Measurements from ENCODE around the gene PRKCD. TPM values are rescaled to one million over a fixed set of nuclear protein-coding genes. Genes with fewer than 3 reads are reported as not detected.
A peak's percentile ranks its signal among the peaks of the same experiment; 100 is the strongest.

PRKCD gene
- total RNA-seq, 1 donor from 2014 or later: 21.2 TPM

DNA sequence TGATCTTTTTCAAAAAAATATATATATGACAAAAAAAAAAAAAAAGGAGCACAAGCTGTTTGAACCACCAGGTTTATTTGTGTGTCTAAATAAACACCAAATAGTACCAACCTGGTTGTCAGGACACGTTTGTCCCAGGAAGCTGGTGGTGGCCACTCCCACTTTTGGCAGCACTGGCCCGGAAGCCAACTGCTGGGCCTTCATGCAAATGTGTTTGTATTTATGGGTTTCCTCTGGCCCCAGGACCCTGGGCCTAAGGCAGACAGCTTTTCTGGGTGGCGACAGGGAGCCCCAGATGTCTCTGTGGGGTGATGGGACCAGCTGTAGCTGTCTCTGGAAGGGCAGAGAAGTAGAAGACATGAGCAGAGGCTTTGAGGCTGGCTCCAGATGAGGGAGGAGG, 31.6 kb downstream of the PRKCD start:
- ATAC-seq: no peak

DNA sequence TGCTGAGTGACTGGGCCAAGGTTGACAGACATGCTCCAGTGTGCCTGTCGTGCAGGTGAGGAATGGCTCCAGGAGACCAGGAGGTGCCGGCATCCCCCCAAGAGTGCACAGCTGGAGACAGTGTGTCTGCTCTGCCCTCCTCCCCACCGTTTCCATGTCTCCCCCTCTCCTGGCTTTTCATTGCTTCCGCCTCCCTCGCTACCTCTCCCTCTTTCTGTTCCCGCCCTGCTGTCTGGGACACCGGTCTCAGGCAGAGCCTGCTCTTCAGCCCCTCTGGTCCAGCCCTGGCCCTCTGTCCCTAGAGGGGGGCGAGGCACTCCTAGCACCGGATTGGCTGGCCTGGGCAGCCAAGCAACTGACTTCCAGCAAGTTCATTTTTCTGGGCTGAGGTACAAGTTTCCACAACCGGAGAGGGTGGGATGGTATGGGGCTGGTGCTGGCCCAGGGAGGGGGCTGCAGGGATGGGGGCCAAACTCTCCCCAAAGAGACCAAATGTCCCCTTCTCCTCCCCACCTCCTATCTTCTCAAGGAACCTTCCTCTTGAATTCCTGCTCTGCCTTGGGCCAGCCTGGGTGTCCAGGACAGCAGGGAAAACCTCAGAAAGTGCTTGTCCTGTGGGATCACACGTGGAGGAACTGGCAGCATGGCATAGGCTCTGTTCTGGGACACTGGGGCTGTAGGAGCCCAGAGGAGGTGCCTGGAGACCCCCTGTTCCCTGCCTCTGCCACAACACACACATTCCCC, 32.6 kb downstream of the PRKCD start:
- ATAC-seq: no peak

DNA sequence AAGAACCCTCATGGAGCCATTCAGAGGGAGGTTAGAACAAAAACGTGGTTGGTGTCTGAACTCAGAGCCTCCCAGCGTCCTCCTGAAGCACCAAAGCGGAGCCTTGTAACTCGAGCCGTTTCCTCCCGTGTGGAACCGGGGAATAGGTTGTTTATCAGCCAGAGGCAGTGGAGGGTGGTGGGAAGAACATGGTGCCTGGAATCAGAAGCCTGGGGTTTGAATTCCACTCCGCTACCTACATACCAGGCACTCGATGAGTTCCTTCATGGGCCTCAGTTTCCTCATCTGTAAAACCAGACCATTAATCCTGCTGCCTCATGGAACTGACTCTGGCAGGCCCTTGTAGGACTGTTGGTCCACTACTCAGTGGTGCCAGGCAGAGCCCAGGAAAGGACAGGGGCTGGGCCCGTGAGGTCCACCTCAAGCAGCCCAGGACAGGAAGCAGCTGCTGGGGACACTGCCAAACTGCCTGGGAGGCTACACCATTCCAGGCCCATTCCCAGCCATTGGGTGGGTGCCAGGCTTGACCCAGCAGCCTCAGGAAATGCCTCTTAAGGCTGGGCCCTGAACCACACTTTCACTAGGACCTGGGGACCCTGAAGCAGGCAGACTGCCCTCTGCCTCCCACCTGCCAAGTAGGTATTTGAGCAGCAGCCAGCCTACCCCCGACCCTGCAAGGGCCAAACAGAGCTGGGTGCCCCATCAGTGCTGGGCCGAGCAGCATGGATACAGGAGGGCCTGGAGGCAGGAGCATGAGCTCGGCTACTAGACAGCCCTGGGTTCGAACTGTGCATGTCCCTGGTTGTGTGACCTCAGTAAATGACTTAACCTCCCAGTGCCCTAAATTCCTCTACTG, 33.4 kb downstream of the PRKCD start:
- ATAC-seq: peak; percentile 4

DNA sequence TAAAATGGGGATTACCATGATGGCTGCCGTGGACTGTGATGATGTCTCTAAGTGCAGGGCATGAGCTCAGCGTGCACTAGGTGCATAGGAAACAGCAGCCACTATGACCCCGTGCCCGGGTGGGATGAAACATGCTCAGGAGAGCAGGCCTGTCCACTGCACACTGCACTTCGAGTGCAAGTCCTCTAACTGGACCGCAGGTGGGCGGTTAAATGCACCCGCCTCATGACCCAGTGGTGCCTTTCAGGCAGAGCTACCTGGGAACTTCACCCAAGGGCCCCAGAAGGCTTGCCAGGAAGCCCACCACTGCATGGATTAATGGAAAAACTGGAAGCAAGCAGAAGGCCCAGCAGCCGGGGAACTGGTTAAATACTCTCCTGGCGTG, 34.0 kb downstream of the PRKCD start:
- no peak for ATAC-seq

DNA sequence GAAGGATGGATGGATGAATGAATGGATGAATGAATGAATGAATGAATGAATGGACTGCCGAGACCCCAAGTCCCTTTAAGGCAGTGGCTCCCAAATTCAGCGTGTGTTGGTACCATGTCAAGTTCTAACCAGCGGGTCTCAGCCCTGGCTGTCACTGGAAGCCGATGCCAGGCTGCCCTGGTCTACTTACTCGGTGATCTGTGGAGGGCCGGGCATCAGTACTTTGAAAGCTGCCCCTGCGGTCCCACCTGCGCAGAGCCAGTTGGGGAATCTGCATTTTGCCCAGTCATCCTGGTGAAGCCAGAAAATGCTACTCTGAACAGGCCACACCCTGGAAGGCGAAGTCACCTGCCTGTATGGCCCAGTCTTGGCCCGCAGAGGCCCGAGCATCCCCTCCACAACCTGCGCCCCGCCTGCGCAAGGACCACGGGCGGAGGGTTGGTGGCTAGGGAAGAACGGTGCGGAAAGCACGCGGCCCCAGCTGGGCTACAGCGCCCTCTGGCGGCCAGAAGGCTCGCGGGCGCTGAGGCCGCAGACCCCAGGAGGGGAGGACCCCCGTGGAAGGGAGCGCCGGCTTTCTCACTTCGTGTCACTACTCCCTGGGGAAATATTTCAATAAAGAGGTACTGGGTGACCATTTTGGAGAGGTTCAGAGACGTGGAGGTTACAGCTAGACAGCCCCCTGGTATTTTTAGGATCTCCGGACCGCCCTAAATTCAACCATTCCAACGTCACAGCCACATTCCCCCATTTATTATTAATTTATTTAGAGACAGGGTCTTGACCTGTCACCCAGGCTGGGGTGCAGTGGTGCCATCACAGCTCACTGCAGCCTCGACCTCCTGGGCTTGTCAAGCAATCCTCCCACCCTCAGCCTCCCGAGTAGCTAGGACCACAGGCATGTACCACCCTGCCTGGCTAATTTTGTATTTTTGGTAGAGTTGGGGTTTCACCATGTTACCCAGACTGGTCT, 34.9 kb downstream of the PRKCD start:
- peak; percentile 63 for ATAC-seq

DNA sequence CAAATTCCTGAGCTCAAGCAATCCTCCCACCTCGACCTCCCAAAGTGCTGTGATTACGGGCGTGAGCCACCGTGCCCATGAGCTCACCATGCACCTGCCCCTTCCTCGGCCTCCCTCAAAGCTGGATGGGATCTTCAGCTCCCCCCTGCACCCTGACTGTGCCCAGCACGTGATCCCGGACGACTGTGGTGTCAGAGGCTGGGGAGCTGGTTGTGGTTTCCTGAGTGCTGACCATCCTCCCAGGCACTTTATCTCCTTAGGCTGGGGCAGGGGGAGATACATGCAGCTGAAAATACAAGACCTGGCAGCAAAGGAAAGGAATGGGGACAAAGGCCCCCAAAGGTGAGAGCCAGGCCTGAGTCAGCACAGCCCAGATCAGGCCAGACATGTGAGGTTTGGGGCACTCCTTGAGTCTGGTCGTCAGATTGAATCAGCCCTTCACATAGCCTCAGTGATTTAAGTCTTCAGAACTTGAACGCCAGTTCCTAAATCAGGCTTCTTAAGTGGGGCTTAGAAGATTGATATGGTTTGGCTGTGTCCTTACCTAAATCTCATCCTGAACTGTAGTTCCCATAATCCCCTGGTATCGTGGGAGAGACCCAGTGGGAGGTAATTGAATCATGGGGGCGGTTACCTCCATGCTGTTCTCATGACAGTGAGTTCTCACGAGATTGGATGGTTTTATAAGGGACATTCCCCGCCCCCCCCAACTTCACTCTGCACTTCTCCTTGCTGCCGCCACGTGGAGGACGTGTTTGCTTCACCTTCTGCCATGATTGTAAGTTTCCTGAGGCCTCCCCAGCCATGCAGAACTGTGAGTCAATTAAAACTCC, 35.8 kb downstream of the PRKCD start:
- peak; percentile 19 for ATAC-seq

DNA sequence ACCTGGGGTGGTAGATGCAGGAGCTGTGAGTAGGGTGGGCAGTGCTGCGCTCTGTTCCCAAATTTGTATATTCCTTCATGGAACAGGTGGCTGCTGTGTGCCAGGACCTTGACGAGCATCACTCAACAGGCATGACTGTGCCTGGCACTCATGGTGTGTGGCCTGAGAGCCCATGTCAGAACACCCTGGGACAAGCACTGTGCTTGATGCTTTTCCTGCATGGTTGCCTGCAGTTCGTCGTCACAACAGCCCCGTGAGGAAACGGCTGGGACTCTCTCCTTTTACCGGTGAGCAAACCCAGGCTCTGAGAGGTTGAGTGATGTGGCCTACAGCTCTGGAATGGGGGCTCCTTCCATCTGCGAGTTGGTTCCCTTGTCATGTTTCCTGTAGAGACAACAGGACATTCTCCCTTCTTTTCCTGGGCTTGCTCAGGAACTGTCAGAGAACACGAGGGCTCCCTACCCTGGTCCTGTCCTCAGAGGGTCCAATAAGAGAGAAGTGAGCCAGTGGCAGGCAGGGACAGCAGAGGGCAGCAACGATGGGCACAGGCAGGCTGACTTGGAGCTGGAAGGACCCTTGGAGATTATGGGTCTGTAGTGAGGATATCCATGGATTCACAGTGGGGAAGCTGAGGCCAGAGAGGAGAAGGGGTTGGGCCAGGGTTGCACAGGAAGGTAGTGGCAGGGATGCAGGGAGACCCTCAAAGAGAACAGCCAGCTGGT, 37.4 kb downstream of the PRKCD start:
- ATAC-seq: no peak

DNA sequence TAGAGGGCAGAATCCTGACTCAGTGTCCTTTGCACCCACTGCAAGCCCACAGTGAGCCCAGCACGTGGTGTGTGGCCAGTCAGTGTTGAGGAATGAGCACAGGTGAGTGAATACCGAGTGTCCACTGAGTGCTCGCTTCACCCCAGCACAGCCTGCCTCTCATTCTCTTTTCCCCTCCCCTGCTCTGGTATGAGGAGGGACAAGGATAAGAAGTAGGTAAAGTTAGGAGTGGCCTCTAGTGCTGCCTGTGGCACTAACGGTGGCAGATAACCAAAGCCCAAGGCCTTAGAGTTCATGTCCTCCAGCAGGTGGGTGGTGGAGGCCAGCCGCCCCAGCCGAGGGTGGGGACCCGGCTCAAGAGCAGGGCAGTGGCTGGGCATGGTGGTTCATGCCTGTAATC, 38.0 kb downstream of the PRKCD start:
- no peak for ATAC-seq

DNA sequence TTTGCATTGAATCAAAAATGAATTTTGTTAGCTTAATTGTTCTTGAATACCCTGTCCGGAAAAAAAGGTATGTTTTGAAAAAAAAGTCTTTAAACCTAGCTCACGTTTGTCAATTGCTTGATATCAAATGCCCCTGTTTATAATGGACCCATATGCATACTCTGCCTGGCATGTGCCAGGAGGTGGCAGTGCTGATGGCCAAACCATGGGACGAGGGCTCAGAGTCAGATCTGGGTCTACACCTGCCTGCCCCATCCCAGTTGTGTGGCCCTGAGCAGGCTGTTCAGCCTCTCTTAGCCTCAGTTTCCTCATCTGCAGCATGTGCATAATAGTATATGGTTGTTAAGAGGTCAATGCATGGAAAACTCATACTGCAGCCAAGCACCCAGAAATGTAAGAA, 38.8 kb downstream of the PRKCD start:
- no peak for ATAC-seq

DNA sequence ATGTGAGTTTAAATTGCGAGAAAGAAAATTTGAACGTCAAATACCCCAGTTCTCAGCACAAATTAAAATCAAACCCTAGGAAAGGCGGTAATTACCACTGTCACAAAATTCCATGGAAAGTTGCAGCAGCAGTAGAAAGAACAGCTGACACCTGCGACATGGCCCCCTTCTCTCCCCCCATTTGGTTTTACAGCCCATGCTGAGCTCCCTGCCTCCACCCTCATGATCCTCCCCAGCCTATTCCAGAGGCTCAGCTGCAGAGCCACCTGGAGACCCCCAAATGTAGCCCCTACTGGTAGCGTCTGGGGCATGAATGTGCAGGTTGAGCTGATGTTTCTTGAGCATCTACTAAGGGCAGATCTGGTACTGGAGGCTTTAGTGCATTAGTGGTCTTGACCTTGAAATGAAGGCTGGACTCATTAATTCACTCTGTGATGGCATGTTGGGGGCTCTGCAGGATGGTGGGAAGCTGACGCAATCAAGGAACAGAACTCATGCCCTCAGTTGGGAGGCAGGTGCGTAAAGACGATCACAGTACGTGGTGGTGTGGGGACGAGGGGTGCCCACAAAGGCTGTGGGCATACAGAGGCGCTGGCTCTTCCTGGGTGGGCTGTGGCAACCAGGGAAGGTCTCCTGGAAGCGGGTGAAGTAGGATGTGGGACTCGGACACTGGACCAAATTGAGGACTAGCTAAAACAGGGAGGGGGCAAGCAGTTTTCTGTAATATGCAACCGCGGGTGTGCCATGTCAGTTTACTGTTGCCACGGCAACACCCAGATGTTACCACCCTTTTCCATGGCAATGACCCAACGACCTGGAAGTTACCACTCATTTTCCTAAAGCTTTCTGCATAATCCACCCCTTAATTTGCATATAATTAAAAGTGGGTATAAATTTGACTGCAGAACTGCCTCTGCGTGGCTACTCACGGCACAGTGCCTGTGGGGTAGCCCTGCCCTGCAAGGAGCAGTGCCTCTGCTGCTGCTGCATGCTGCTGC, 39.8 kb downstream of the PRKCD start:
- no peak for ATAC-seq

DNA sequence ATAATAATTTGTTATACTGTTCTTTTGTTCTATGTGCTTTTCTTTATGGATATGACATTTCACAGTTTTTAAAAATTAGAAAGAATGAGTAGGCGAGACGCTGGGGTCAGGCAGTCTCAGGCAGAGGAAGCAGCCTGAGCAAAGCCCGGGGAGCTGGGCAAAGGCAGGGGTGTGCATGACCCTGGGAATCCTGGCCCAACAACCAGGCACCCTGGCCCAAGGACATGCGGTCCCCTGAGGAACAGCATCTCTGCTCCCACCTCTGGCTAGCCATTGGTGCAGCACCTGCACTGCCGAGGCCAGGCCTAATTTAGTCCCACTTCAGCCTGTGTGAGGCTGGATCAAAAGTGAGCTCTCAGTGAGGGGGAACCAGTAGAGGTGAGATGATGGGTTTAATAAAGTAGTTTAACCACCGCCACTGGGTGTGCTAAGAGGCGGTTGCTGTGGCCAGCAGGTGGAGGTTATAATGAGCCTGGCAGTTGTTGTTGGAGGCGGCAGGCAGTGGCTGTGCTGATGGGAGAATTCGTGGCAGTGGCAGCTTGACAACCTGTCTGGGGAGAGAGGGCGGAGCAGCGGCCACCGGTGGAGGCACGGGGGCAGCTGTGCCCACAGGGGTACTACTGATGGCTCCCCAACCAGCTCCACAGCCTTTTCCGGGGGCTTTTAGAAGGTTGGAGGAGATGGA, 41.5 kb downstream of the PRKCD start:
- ATAC-seq: no peak

DNA sequence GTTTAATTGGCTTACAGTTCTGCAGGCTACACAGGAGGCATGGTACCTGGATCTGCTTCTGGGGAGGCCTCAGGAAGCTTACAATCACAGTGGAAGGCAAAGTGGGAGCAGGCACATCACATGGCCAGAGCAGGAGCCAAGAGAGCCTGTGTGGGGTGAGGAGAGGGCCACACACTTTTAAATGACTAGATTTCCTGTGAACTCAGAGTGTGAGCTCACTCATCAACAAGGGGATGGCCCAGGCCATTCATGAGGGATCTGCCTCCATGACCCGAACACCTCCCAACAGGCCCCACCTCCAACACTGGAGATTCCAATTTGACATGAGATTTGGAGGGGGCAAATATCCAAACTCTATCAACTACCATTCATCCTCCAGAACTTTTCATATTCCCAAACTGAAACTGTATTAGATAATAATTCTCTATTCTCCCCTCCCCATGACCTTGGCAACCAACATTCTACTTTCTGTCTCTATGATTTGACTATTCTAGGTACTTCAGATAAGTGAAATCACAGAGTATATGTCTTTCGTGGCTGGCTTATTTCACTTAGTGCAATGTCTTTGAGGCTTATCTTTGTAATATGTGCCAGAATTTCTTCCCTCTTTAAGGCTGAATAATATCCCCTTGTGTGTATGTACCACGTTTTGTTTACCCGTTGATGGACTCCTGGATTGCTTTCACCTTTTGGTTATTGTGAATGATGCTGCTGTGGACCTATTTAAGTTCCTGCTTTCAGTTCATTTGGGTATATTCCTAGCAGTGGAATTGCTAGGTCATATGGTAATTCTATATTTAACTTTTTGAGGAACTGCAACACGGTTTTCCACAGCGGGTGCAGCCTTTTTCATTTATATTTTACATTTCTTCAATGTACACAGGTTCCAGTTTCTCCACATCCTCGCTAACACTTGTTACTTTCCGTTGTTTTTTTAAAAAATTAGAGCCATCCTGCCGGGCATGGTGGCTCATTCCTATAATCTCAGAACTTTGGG, 51.0 kb downstream of the PRKCD start:
- no peak for ATAC-seq

DNA sequence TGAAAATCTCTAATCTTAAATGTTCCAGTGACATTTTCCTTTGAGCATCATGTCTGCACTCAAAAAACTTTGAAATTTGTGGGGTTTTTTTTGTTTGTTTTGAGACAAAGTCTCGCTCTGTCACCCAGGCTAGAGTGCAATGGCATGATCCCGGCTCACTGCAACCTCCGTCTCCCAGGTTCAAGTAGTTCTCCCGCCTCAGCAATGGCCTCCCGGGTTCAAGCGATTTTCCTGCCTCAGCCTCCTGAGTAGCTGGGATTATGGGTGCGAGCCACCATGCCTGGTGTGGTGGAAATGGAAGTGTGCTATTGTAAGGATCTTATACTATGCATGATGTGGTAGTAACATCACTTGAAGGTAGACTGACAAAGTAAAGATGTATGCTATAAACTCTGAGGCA, 52.3 kb downstream of the PRKCD start:
- ATAC-seq: no peak

DNA sequence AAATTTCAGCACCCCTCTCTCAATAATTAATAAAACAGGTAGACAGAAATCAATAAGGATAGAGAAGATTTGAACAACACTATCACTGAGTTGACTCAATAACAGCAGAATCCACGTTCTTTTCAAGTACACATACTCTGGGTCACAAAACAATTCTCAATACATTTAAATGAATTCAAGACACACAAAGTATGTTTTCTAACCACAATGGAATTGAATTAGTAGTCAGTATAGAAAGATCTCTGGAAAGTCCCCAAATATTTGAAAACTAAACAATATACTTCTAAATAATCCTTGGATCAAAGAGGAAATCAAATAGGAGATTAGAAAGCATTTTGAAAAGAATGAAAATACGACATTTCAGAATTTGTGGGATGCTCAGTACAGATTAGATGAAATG, 54.8 kb downstream of the PRKCD start:
- ATAC-seq: no peak

DNA sequence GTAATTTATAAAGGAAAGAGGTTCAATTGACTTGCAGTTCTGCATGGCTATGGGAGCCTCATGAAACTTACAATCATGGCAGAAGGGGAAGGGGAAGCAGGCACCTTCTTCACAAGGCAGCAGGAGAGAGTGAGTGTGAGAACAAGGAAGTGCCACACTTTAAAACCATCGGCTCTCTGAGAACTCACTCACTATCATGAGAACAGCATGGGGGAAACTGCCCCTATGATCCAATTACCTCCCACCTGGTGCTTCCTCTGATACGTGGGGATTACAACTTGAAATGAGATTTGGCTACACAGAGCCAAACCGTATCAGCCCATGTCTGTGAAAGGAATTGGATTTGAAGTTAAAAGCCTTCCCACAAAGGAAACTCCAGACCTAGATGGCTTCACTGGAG, 55.7 kb downstream of the PRKCD start:
- no peak for ATAC-seq

DNA sequence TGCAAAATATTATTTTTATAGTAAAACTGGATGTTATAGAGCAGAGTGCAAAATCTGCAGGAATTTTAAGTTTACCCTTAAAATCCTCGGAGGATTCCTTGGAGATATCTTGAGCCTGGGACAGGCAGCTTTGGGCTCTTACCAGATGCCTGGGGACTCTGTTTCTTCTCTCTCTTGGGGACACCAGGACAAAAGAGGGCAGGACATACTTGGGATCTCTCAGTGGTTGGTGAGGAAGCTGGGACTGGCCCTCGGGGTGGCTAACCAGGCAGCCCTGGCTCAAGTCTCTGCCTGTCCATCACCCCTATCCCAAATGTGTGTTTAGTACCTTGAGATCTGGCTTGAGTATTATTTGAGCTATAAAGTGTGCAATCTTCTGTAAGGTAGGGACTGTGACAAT, 56.2 kb downstream of the PRKCD start:
- no peak for ATAC-seq

DNA sequence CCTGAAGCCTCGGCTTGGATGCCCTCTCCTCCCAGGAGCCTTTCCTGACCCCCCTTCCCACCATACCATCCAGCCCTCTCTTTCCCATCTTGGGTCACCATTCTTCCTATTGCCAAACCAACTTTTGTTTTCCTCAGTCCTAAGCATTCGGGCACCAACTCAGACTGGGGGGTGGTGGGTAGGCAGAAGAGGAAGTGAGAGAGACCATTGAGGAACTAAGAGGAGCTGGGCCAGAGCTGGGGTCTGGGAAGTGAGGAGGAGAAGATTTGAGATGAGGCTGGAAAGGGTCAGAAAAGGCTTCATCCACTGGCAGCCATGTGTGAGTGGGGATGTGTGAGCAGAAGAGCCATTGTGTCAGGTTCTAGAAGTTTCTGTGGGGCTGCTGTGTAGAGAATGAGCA, 57.1 kb downstream of the PRKCD start:
- no peak for ATAC-seq

DNA sequence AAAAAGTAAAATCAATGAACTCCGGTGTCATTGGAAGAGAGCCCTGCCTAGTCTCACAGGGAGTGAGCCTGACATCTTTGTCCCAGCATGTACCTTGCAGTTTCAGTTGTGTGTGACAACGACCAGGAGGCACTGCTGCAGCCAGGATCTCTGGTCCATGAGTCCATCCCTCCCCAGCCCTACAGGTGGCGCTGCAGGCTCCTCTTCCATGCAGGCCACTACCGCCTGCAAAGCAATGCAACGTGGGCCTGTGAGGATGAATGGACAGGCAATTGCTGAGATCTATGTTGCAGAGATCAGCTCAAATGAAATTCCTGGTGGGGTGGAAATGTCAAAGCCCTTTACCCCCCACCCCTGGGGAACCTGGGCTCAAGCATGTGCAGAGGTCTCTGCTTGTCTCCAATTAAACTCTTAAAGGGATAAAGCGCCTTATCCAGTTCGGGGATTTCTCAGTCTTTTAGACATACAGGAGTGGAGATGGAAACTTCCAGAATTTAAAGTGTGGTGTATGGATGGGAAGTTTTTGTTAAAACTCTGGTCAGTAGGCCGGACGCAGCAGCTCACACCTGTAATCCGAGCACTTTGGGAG, 59.0 kb downstream of the PRKCD start:
- ATAC-seq: peak; percentile 87

All from esophagus mucosa (tissue), 1 donor.